GM19238 (cell line): Measurements from ENCODE around the gene GPR55.

Experiments used
- DNase-seq: peaks from one replicate; pipeline ENCODE4 v3.0.0; 2011; ENCODE audit warnings: low spot score; ENCODE audit not compliant: insufficient read length

GPR55 gene

GRCh38 chr2:230885463-230886130, 39.4 kb downstream of the GPR55 start:
- DNase-seq = no peak

GRCh38 chr2:230881840-230882239, 43.2 kb downstream of the GPR55 start:
- no peak for DNase-seq

GRCh38 chr2:230879891-230880290, 45.2 kb downstream of the GPR55 start:
- DNase-seq = no peak

- no peak for DNase-seq
Measured at GRCh38 chr2:230879271-230879882, 45.7 kb downstream of the GPR55 start.

- no peak for DNase-seq
Measured at GRCh38 chr2:230878599-230879188, 46.3 kb downstream of the GPR55 start.

GRCh38 chr2:230877759-230878598, 47.1 kb downstream of the GPR55 start:
- DNase-seq = no peak

GRCh38 chr2:230877116-230877758, 47.8 kb downstream of the GPR55 start:
- no peak for DNase-seq

- DNase-seq = no peak
Measured at GRCh38 chr2:230875347-230876315, 49.4 kb downstream of the GPR55 start.

GRCh38 chr2:230874876-230875275, 50.2 kb downstream of the GPR55 start:
- no peak for DNase-seq

- DNase-seq = no peak
Measured at GRCh38 chr2:230874456-230874855, 50.6 kb downstream of the GPR55 start.

GRCh38 chr2:230873661-230874401, 51.2 kb downstream of the GPR55 start:
- DNase-seq = peak; percentile 69

GRCh38 chr2:230872968-230873660, 51.9 kb downstream of the GPR55 start:
- DNase-seq = peak; percentile 66

- DNase-seq = no peak
Measured at GRCh38 chr2:230872151-230872967, 52.7 kb downstream of the GPR55 start.

- no peak for DNase-seq
Measured at GRCh38 chr2:230871361-230872150, 53.5 kb downstream of the GPR55 start.

GRCh38 chr2:230870544-230871360, 54.3 kb downstream of the GPR55 start:
- DNase-seq = no peak

GRCh38 chr2:230869914-230870543, 55.0 kb downstream of the GPR55 start:
- DNase-seq = no peak
